ENCODE data around the gene CAMK4. TPM values are rescaled to one million over a fixed set of nuclear protein-coding genes. Genes with fewer than 3 reads are reported as not detected.
A peak's percentile ranks its signal among the peaks of the same experiment; 100 is the strongest.

CAMK4 gene
- 10 to 100 TPM; 35.5 to 49.5 (median 36.9) TPM for total RNA-seq

DNA sequence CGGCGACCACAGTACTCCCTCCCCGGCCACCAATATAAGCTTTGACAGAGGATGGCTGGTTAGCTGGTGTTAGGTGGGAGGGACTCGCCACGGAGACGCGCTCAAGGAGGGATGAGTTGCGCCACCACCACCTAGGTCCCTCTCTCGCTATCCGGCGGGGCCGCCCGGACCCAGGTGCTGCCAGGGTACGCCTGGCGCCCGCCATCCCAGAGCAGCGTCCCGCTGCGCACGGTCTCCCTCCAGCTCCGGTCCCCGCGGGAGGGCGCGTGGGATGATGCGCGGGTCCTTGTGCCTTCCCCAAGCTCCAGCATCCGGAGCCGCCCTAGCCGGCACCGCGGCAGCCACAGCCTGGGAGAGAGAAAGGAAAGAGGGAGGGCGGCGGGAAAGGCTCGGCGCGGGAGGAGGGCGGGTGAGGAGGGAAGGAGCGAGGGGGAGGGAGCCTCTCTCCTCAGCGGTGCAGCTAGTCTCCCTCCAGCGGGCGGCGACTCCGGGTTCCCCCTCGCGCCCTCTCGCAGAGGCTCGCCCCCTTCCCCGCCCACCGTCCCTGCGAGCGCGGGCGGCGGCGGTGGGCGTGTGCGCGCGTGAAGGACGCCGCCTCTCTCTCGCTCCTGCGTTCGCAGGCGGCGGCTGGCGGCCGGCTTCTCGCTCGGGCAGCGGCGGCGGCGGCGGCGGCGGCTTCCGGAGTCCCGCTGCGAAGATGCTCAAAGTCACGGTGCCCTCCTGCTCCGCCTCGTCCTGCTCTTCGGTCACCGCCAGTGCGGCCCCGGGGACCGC, at the start of gene CAMK4:
TSS of gene CAMK4 (plus strand) at position 598 of the 774 bp plus-strand sequence. CDS start at position 698, 100 bp downstream.
- peaks cover 3% of the 10 kb centered on the region for H3K36me3 Mint-ChIP-seq (ENCODE audit: insufficient read depth)
- peaks cover 48% of the 10 kb centered on the region for H3K4me1 Mint-ChIP-seq (ENCODE audit: low read depth)
- peak within 1 kb of the TSS; percentile 95 for H3K4me3 Mint-ChIP-seq
- DNase-seq = peak; percentile 74
- H3K9me3 Mint-ChIP-seq = no peaks in the 10 kb centered on the region
- H3K27me3 Mint-ChIP-seq (ENCODE audit: low read depth) = no peaks in the 10 kb centered on the region
- peak; percentile 56 to 62 for ATAC-seq

DNA sequence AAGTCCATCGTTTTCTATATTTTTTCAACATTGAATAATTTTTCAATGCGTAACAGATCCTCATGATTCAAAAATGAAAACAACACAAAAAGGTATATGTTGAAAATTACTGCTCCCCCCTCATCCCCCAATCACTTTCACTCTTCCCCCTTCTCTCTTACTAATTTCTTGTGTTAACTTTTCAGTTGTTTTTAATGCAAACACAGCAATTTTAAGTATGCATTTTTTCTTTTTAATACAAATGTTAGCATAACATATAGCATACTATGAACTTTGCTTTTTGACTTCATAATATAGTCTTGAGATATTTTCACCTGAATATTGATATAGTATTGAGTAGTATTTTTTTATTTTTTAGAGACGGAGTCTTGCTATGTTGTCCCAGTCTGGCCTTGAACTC, 41.1 kb upstream of the CAMK4 start:
- ATAC-seq = no peak
- Mint-ChIP-seq H3K36me3 (ENCODE audit: insufficient read depth) (no peaks in the 10 kb centered on the region), H3K9me3 (no peaks in the 10 kb centered on the region), H3K27me3 (ENCODE audit: low read depth) (no peaks in the 10 kb centered on the region), H3K4me3 (no peak overlapping the region), H3K4me1 (ENCODE audit: low read depth) (no peaks in the 10 kb centered on the region)
- no peak for DNase-seq

DNA sequence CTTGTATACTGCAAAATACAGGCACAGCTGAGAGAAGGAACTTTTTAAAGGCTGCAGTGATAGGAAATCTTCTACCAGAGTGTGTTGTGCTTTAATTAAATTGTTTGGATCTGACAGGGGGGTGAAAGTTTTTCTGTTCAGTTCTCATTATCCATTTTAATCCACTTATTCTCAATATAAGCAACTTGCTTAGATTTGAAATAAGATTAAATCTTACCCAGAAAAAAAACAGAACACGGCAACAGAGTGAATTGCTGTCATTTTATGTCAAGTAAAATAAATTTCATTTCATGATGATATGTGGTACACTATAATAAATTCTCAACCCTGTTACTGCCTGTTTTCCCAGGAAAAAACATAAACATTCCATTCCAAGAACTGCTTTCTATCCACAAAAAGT, 37.1 kb upstream of the CAMK4 start:
- no peaks in the 10 kb centered on the region for H3K27me3 Mint-ChIP-seq (ENCODE audit: low read depth)
- no peaks in the 10 kb centered on the region for H3K4me1 Mint-ChIP-seq (ENCODE audit: low read depth)
- no peak overlapping the region for H3K4me3 Mint-ChIP-seq
- ATAC-seq = no peak
- DNase-seq = no peak
- H3K36me3 Mint-ChIP-seq (ENCODE audit: insufficient read depth) = no peaks in the 10 kb centered on the region
- H3K9me3 Mint-ChIP-seq = no peaks in the 10 kb centered on the region

DNA sequence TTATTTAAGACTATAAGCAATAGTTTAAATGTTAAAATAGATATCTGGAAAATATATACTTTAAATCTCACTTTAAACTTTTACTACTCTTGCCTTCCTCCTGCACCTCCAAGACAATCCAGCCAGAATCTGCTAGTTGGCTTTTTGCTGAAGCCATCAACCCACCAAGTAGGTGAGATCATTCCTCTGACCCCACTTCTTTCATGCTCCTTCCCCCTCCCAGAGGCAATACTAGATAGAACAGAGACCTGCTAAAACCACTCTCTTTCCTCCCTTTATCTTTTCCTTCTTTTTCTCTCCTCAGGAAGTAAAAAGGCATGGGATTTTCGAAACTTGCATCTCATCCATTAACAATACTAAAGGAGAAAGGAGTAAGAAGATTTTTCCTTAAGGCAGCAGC, 30.1 kb upstream of the CAMK4 start:
- no peak for ATAC-seq
- no peaks in the 10 kb centered on the region for H3K36me3 Mint-ChIP-seq (ENCODE audit: insufficient read depth)
- peaks cover 2% of the 10 kb centered on the region for H3K27me3 Mint-ChIP-seq (ENCODE audit: low read depth)
- no peaks in the 10 kb centered on the region for H3K4me1 Mint-ChIP-seq (ENCODE audit: low read depth)
- no peaks in the 10 kb centered on the region for H3K9me3 Mint-ChIP-seq
- no peak overlapping the region for H3K4me3 Mint-ChIP-seq
- DNase-seq = no peak

DNA sequence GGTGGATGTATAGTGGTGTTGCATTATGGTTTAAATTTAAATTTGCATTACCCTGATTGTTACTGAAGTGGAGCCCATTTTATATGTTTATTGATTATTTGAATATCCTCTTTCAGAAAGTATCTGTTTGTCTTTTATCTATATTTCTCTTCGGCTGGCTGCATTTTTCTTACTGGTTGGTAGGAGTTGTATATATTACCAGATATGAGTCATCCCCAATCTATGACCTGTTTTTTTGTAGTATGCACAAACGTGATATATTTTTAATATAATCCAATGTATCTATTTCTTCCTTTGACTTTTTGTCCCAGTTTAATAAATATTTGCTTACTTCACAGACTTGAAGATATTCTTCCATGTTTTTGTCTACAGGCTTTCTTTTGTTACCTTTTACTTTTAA, 29.3 kb upstream of the CAMK4 start:
- DNase-seq (no peak), ATAC-seq (no peak)
- H3K27me3 Mint-ChIP-seq (ENCODE audit: low read depth) = peaks cover 2% of the 10 kb centered on the region
- H3K9me3 Mint-ChIP-seq = no peaks in the 10 kb centered on the region
- peaks cover under 1% of the 10 kb centered on the region for H3K4me1 Mint-ChIP-seq (ENCODE audit: low read depth)
- H3K36me3 Mint-ChIP-seq (ENCODE audit: insufficient read depth) = no peaks in the 10 kb centered on the region
- H3K4me3 Mint-ChIP-seq = no peak overlapping the region

DNA sequence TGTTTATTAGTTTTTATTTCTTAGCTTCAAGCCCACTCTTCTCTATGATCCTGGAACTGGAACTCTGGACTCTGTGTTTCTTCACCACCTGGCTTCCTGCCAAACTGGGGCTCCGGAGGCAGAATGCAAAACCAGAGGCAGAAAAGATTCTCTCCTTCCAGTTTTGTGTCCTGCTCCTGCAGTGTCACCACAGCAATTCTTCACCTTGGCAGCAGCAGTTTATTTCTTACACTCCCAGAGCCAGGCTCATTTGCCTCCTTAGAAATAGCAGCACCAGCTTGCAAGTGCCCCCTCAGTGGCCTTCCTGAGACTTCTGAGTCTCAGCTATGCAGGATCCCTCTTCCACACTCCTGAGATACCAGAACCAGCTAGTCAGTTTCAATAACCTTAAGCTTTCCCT, 26.7 kb upstream of the CAMK4 start:
- ATAC-seq (no peak), DNase-seq (no peak)
- Mint-ChIP-seq H3K4me3 (no peak overlapping the region), H3K36me3 (ENCODE audit: insufficient read depth) (no peaks in the 10 kb centered on the region), H3K27me3 (ENCODE audit: low read depth) (peaks cover 2% of the 10 kb centered on the region), H3K9me3 (no peaks in the 10 kb centered on the region), H3K4me1 (ENCODE audit: low read depth) (peaks cover 5% of the 10 kb centered on the region)

DNA sequence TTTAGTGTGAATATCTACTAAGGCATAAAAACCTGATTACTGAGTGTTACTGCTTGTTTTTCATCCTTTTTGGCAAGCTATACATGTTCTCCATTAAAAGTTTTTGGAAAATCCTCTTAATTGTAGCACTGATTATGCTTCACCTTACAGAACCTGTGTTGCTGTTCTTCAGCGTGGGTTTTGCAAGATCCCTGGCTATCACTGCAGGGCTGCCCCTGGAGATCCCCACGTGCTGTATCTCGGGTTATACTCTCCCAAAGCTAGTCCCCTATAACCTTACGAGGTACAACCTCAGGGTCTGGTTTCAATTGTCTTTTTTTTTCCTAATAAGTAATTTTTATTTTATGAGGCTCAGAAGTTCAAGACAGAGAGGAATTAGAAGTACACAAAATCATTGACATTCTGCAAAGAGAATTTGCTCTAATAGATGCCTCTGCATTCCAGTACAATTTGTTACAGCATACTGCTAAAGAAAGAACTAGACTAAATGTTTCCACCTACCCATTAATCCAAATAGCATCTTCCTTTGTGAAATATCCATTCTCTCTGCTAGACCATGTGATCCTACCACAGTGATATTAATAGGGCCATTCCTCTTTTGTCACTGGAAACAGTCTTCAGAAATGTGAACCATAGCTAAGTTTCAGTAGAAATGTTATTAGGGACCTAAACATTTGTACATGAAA, 25.8 kb upstream of the CAMK4 start:
- Mint-ChIP-seq H3K9me3 (no peaks in the 10 kb centered on the region), H3K4me1 (ENCODE audit: low read depth) (peaks cover 5% of the 10 kb centered on the region), H3K4me3 (no peak overlapping the region), H3K27me3 (ENCODE audit: low read depth) (peaks cover 2% of the 10 kb centered on the region), H3K36me3 (ENCODE audit: insufficient read depth) (no peaks in the 10 kb centered on the region)
- DNase-seq (no peak), ATAC-seq (no peak)

DNA sequence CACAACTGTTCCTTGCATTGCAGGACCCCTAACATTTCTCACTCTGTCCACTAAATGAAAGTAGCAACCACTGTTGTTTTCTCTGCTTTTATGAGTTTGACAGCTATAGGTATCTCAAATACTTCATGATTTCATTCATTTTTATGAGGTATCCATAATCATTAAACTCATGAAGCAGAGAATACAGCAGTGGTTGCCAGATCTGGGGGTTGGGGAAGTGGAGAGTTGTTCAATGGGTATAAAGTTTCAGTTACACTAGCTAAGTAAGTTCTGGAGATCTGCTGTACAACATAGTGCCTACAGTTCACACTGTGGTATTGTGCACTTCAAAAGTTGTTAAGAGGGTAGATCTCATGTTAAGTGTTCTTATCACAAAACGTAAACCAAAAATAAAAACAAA, 23.4 kb upstream of the CAMK4 start:
- peaks cover 12% of the 10 kb centered on the region for H3K4me1 Mint-ChIP-seq (ENCODE audit: low read depth)
- no peak for DNase-seq
- H3K27me3 Mint-ChIP-seq (ENCODE audit: low read depth) = no peaks in the 10 kb centered on the region
- ATAC-seq = no peak
- no peak overlapping the region for H3K4me3 Mint-ChIP-seq
- H3K36me3 Mint-ChIP-seq (ENCODE audit: insufficient read depth) = no peaks in the 10 kb centered on the region
- no peaks in the 10 kb centered on the region for H3K9me3 Mint-ChIP-seq

DNA sequence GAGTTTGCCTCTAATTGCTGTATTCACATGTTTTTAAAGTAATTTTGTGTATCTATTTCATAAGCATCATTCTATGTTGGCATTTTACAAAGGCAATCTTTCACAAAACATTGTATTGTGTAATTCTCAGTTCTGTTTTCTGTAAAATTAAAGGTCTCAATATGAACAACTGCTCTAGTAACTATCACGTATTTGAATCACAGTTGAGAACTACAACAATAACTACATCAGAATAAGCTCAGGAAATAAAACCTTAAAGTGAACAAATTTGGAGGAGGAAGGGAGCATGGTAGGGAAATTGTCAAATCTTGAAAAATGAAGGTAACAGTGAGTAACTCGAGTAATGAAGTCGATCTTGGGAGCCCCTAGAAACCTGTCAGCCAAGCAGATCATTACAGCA, 22.5 kb upstream of the CAMK4 start:
- ATAC-seq (no peak), DNase-seq (no peak)
- Mint-ChIP-seq H3K9me3 (no peaks in the 10 kb centered on the region), H3K4me3 (no peak overlapping the region), H3K36me3 (ENCODE audit: insufficient read depth) (no peaks in the 10 kb centered on the region), H3K27me3 (ENCODE audit: low read depth) (no peaks in the 10 kb centered on the region), H3K4me1 (ENCODE audit: low read depth) (peaks cover 12% of the 10 kb centered on the region)

DNA sequence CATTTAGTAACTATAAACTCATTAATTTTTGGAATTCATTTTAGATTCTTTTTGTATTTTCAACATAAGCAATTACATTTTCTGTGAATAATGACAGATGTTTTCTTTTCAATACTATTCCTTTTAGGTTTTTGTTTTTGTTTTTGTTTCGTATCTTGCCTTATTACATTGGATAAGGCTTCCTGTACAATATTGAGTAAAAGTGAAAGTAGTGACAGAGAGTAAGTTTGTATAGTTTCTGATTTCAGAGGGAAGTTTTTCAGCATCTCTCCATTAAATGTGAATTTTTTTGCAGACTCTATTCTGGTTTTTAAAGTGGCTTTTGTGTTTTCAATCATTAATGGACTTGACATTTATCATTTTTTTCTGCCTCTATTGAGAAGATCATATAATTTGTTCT, 12.8 kb upstream of the CAMK4 start:
- Mint-ChIP-seq H3K36me3 (ENCODE audit: insufficient read depth) (no peaks in the 10 kb centered on the region), H3K4me1 (ENCODE audit: low read depth) (peaks cover 23% of the 10 kb centered on the region), H3K9me3 (peaks cover 7% of the 10 kb centered on the region), H3K27me3 (ENCODE audit: low read depth) (no peaks in the 10 kb centered on the region), H3K4me3 (no peak overlapping the region)
- no peak for DNase-seq
- ATAC-seq = peak; percentile 62 to 65

DNA sequence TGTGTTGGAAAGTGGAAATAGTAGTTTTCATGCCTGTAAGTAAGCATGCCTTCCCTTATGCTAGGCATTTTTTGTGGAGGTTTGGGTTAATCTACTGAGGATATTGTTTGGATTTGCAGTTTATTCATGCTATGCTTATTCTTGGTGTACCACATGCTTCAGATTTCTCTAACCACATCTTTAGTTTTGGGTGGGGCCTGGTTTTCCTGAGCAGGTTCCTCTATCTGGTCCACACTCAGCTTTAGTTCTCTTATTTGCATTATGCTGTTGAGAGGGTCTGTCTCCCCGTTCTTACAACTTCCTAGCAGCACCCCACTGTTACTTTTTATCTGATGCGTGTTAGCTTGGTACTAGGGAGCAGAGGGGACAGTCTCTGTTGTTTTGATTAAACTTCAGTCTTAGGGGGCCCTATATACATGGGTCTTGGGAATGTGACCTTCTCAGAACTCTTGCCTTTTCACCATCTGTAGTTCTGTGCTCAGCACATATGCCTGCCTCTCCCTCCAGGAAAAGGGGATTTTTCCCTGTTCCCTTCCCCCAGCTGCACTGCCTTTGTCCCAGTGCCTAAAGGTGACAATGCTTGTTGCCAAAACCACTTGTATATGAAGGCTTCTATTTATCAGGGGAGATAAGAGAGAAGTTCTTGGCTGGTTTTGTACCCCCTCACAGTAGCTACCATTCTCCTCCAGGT, 10.0 kb upstream of the CAMK4 start:
- Mint-ChIP-seq H3K27me3 (ENCODE audit: low read depth) (no peaks in the 10 kb centered on the region), H3K9me3 (peaks cover 7% of the 10 kb centered on the region), H3K4me1 (ENCODE audit: low read depth) (peaks cover 23% of the 10 kb centered on the region), H3K4me3 (no peak overlapping the region), H3K36me3 (ENCODE audit: insufficient read depth) (no peaks in the 10 kb centered on the region)
- ATAC-seq (no peak), DNase-seq (no peak)

DNA sequence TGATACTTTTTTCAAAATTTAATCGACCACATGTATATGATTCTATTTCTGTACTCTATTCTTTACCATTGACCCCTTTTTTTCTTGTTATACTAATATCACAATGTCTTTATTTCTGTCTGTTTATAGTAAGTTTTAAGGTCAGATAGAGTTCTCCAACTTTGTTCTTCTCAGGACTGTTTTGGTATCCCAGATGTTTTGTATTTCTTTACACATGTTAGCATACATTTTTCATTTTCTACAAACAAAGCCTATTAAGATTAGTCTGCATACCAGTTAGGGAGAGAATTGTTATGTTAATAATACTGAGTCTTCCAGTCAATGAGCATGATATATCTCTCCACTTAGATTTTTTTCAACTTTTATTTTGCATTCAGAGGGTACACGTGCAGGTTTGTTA, 8.2 kb upstream of the CAMK4 start:
- DNase-seq = no peak

DNA sequence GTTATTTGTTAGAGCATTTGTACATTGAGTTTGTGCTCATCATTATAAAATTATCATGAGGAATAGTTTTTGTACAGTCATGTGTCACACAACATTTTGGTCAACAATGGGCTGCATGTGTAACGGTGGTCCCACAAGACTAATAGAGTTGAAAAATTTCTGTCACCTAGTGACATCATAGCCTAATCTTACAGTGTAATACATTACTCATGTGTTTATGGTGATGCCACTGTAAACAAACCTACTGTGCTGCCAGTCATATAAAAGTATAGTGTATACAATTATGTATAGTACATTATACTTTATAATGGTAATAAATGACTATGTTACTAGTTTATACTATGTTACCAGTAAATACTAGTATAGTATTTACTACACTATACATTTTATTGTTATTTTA, 3.0 kb upstream of the CAMK4 start:
- DNase-seq = no peak
- Mint-ChIP-seq H3K4me1 (ENCODE audit: low read depth) (peaks cover 26% of the 10 kb centered on the region), H3K9me3 (no peaks in the 10 kb centered on the region), H3K27me3 (ENCODE audit: low read depth) (no peaks in the 10 kb centered on the region), H3K36me3 (ENCODE audit: insufficient read depth) (no peaks in the 10 kb centered on the region), H3K4me3 (no peak overlapping the region)
- no peak for ATAC-seq

More for the DNA sequence above, 8.2 kb upstream of the CAMK4 start:
- H3K4me1 Mint-ChIP-seq (ENCODE audit: low read depth) = peaks cover 23% of the 10 kb centered on the region
- H3K36me3 Mint-ChIP-seq (ENCODE audit: insufficient read depth) = no peaks in the 10 kb centered on the region
- peaks cover 7% of the 10 kb centered on the region for H3K9me3 Mint-ChIP-seq
- no peaks in the 10 kb centered on the region for H3K27me3 Mint-ChIP-seq (ENCODE audit: low read depth)
- no peak overlapping the region for H3K4me3 Mint-ChIP-seq
- no peak for ATAC-seq

DNA sequence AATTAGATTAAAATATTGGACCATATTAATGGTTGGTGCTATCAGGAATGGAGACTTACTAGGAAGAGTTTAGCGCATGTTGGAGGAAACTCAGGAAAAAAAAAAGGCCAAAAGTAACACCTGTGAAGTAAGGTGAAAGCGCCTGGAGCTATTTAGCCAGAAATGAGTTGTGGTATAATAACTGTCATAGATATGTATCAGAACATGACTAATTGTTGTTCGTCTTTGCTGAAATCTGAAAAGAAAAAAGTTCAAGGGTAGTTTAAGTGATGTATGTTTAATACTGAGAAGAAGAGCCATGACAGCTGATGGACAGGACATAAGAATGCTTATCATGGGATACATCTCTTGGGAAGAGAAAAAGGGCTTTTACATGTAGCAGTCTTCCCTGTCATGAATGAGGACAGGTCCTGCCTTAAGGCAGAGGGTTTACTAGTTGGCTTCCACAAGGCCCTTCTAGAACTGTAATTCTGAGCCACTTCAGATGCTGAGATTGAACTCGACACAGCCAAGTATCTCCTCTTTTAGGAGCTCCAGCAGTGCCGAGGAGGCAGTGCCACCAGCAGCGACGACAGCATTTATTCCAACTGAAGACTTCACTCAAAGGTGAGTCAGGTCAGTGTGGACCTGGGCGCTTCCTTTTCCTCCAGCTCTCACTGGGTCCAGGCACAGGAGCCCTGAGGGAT, 940 bp upstream of the CAMK4 start:
- Mint-ChIP-seq H3K36me3 (ENCODE audit: insufficient read depth) (peaks cover 3% of the 10 kb centered on the region), H3K4me3 (peak overlapping the region; percentile 73), H3K27me3 (ENCODE audit: low read depth) (no peaks in the 10 kb centered on the region), H3K4me1 (ENCODE audit: low read depth) (peaks cover 42% of the 10 kb centered on the region), H3K9me3 (no peaks in the 10 kb centered on the region)
- ATAC-seq (peak; percentile 25 to 31), DNase-seq (no peak)
